ENCODE measurements around the gene MROH2A.

GRCh38 chr2:233772583-233772982 is 5.5 kb upstream of the MROH2A start:
- no peak for TF ChIP-seq TAF1 (IDR thresholded peaks at IDR 0.05; ENCODE audit: borderline replicate concordance, low read depth, low read length)
- TF ChIP-seq POLR2A (IDR thresholded peaks at IDR 0.05; ENCODE audit: low read depth, low read length): no peak
- TF ChIP-seq POLR2AphosphoS5 (IDR thresholded peaks at IDR 0.05; ENCODE audit: low read depth, low read length): no peak
